ENCODE results near the gene TMEM229B. TPM values are rescaled to one million over a fixed set of nuclear protein-coding genes. Genes with fewer than 3 reads are reported as not detected.
A peak's percentile ranks its signal among the peaks of the same experiment; 100 is the strongest.

Gene TMEM229B
- total RNA-seq, 1 donor from 2014 or later, result 2.3 TPM

DNA sequence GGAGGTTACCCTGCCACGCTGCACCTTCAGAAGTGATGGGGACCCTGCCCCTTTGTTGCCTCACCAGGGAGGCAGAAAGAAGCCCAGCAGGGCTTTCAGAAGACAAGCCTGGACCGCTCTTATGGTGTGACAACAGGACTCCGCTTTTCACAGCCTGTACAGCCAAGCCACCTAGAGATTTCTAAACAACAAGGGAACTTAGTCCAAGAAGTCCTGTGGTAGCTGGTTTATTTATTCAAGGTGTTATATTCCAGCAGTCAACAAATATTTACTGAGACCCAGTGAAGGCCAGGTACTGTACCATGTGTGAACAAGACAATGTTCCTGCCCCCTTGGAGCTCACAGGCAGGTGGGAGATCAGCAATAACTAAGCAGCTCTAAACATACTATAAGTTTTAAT lies 4.0 kb upstream of the TMEM229B start:
- intact Hi-C loops (cut with DNase I), result no loop called here
- no peak for ATAC-seq (ENCODE audit: poor library complexity)
- DNase-seq, result no peak

DNA sequence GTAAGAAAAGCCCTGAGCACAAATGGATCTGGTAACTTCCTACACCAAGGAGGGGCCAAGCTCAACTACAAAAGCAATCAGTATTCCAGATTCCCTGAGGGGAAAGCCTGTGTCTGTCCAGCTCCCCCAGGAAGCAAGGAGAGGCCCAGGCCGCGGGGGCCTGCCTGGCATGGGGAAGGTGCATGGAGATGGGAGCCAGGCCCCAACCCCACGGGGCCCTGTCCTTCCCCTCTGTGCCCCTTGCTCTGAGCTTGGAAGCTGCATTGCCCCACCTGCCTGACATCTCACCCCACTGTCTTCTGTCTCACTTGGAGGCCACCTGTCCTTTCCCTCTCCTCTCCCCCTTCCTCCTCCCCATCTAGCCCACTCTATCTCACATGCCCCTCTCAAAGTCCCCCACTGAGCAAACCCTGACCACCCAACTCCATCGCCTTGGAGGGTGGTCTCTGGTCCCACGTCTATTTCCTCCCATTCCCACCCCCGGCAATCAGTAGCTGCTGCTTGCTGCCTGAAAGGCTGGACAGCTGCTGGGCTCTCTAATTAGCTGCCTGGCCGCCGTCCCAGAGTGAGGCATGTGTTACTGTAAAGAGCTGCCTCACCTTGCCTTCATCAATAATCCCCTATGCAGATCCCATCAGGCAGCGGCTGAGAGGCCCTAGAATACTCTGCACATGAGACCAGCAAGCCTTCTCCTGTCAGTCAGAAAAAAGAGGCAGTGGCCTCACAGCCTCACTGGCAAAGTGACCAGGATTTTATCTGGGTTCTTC lies 3.4 kb upstream of the TMEM229B start:
- intact Hi-C loops (cut with DNase I), result no loop called here
- DNase-seq (peak; percentile 64), ATAC-seq (ENCODE audit: poor library complexity) (peak; percentile 50)

DNA sequence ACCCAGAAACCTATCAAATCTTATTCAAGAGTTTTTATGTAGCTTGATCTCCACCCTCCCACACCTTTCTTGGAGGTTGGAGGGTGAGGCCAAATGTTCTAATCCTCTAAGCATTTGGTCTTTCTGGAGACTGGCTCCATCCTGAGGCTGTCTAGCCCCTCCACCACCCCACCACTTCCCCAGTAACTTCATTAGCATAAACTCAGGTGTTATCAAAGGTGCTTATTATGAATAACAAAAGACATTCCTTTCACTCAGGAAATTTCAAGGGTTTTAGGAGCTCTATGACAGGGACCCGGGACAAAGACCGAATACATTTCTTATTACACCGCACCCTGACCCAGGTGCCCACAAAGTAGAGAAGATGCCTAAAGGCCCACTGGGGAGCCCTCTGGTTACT lies 2.8 kb upstream of the TMEM229B start:
- no peak for ATAC-seq (ENCODE audit: poor library complexity)
- no peak for DNase-seq
- intact Hi-C loops (cut with DNase I), result no loop called here

DNA sequence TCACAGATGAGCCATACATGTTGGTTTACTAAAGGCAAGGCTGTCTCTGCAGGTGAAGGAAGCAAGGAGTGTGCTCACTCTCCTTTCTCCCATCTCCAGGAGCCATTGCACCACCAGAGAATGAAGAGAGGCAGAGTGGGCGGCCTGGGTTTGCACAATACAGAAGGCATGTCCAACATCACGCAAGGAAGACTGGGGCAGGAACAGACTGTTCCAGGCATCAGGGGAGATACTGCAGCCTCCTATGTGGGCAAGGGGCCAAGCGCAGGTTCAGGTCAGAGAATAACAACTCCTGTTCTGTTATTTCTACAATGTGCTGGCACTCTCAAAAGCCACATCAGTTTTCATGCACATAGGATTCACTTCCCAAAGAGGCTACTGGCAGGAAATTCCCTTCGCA lies 1.7 kb upstream of the TMEM229B start:
- DNase-seq (no peak), ATAC-seq (ENCODE audit: poor library complexity) (no peak)
- intact Hi-C loops (cut with DNase I), result no loop called here

DNA sequence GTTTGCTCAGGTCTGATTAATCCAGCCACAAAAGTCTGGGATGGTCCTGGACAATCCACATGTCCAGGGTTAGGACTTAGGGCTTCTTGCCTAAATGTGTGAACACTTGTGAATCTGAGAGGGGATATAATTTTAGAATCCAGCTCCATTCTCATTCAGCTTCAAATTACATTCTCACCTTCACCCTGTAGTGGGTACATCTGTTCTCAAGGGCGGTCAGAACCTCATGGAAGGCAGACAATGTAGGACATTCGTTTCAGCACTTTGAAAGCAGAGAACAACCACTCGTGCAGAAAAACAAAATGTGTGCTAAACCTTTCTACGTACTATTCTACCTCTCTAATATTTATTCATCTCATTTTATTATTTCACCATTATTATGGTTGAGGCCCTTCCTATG lies 1.2 kb downstream of the TMEM229B start:
- DNase-seq, result no peak
- intact Hi-C loops (cut with DNase I), result loop anchor here (5.0 kb wide), 1 partner anchor 60 kb away; no protein-coding TSS in a partner anchor

DNA sequence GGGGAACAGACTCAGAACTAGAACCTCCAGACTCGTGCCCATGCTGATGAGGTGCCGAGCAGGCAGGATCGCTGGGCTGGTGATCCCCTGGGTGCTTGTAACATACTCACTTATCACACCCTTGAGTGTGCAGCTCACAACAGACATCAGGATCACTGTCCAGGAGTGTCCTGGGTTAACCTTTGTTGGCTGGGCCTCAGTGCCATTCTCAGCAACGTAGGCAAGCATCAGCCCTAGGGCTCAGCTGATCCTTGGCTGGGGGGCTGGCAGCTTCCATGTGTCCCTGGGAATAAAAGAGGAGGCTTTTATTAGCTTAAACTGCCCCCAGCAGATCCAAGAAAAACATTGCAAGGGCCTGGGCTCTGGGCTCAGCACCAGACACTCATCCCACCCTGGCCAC lies 1.6 kb downstream of the TMEM229B start:
- DNase-seq (peak; percentile 73), ATAC-seq (ENCODE audit: poor library complexity) (peak; percentile 91)
- intact Hi-C loops (cut with DNase I), result loop anchor here (5.0 kb wide), 1 partner anchor 60 kb away; no protein-coding TSS in a partner anchor

More for the DNA sequence above, 1.2 kb downstream of the TMEM229B start:
- peak; percentile 31 for ATAC-seq (ENCODE audit: poor library complexity)

DNA sequence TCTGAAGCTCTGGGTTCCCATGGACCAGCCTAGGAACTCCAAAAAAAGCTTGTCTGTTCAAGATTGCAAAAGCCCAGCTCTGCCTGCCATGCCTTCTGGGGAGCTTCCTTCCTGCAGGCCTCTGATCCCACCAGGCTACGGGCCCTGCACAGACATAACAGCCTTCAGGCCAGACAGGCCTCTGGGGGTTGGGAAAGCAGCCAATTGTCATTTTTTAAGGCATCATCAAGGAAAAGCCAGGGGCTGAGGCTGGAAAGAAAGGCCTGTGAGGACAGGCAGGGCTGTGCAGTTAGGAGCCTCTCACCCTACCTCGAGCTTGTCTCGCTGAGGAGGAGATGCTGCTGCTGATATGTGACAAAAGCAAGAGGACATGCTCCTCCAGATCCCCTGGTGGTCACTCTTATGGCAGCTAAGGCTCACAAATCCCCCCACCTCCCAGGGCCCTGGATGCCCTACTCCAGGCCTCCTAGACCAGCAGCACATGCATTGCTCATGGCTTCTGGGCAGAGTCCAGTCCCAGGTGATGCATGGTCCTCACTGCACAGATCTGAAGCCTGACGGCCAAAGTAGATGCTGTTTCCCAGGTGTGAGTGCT lies 2.9 kb downstream of the TMEM229B start:
- no peak for DNase-seq
- intact Hi-C loops (cut with DNase I), result loop anchor here (5.0 kb wide), 1 partner anchor 58 kb away; no protein-coding TSS in a partner anchor
- no peak for ATAC-seq (ENCODE audit: poor library complexity)

DNA sequence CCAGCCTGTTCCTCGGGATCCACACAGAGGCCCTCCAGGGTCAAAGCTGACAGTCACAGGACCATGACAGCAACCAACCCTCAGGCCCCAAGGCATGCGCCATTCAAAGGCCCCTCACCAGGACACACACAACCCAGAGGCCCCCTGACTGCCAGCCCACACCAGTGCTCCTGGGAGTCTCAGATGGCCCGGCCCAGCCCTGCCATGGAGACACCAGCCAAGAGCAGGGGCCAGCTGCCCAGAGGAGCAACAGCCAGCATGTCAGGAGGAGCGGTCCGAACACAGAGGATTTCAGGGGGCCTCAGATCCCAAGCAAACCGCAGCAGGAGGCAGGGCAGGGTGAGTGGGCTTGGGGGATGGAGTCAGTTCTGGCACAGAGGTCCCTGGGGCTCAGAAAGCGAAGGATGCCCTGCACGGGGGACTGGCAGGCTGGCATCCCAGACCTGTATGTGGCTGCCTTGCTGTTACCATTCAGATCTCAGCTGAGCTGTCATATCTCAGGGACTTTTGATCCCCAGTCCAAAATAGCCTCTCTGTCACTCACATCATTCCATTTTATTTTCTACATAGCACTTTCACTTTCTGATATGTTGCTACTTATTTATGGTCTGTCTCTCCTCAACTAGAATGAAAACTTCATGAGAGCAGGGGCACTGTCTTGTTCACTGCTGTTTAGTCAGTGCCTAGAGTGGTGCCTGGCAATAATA lies 4.8 kb downstream of the TMEM229B start:
- peak; percentile 60 for ATAC-seq (ENCODE audit: poor library complexity)
- no peak for DNase-seq
- intact Hi-C loops (cut with DNase I), result no loop called here

DNA sequence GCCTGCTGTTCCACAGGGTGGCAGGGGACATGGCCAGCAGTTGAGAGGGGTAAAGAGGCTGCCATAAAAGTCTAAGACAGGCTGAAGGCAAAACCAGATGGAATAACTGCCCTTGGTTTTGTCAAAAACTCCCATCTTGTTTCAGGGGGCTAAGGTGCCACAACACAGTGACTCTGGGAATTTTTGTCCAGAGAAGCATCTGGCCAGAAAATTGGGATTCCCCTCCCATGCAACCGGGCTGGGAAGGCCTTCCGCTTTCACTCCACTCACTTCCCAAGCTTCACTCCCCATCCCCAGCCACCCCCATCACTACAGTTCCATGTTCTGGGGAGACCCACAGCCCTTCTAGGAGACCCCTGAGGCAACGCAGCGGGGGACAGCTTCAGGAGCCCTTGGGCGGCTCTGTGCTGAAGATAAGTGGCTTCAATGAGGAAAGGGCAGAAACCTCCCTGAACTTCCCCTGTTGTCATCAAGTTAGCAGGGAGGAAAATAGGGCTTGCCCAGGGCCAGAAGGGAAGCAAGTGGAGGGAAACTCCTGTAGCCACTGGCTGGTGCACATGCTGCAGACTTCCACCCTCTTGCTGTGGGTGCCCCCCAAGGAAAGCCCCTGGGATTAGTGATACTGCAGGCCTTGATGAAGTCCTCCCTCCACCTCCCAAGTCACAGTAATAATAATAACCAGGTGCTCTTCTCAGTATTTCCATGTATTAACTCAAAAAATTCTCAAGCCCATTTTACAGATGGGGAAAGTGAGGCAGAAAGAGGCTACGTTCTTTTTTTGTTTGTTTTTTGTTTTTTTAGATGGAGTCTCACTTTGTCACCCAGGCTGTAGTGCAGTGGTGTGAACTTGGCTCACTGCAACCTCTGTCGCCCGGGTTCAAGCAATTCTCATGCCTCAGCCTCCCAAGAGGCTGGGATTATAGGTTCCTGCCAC lies 6.0 kb downstream of the TMEM229B start:
- intact Hi-C loops (cut with DNase I), result no loop called here
- no peak for ATAC-seq (ENCODE audit: poor library complexity)
- no peak for DNase-seq

DNA sequence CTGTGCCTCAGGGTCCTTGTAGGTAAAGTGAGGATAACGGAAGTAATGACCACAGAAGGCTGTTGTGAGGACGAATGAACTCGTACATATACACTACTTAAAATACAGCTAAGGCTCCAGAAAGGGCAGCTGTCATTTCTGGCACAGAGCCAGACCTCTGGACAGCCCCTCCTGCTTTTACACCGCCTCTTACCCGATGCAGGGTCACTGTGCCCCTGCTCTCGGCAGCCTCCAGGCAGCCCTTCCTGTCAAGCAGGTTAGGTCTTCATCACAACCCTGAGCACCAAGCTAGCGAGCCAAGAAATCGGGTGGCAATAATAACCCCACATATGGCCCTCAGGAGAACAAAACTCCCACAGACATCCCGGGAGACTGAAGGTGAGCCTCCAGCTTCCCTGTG lies 8.5 kb downstream of the TMEM229B start:
- intact Hi-C loops (cut with DNase I), result no loop called here
- no peak for DNase-seq
- no peak for ATAC-seq (ENCODE audit: poor library complexity)

DNA sequence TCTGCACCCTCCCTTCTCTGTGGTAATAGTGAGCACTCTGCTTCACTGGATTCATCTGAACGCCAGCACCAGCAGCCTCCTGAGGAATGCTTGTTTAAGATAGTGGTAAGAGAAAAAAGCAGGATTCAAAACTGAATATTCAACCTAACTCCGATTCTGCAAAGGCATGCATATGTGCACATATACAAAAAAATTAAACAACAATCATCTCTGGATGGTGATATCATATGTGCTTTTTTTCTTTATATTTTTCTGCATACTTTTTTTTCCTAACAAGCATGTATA lies 9.8 kb downstream of the TMEM229B start:
- ATAC-seq (ENCODE audit: poor library complexity) (no peak), DNase-seq (no peak)
- intact Hi-C loops (cut with DNase I), result no loop called here

DNA sequence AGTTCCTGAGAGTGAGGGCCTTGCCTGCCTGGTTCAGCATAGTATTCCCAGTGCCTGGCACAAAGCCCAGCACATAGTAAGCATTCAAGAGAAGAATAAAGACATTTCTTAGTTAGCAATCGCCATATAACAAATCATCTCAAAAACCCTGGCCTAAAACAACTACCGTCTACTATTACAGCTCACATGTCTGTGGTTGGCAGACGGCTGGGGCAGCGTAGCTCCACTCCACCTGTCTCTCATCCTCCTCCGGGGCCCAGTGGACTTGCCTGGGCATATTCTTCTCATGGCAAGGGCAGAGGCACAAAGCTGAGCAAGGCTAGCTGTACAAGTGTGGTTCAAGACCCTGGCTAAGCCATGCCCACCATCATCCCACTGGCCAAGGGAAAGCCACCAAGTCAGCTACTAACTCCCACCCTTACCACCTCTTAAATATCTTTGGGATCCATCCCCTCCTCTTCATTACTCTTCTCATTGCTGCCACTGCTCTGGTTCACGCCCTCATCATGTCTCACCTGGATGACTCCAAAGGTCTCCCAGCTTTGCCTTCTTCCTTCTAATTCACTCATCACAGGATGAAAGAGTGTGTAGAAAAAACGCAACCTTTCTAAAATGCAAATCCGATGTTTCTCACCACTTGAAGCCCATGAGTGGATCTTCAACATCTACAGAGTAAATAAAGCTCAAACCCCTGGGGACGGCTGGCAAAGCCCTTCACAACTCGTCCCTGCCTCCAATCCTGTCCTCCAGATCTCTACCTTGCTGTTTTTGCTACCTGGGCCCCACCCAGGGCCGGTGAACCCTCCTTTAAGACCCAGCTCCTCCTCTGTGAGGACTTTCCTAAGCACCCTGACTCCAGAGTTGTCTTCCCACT lies 10.4 kb downstream of the TMEM229B start:
- no peak for ATAC-seq (ENCODE audit: poor library complexity)

DNA sequence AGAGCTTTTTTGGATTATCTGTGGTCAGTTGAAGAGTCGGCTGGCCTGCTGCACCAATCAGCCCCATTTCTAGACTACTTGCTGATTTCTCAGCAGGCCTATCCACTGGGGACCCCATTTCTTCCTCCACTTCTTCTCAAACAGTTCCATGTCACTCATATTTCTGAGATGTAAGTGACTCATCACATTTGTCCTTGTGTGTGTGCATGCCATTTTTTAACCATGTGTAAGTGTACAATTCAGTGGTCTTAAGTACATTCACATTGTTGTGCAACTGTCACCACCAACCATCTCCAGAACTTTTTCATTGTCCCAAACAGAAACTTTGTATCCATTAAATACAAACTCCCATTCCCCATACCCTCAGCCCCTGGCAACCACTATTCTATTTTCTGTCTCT lies 14.2 kb downstream of the TMEM229B start:
- DNase-seq (no peak), ATAC-seq (ENCODE audit: poor library complexity) (no peak)
- intact Hi-C loops (cut with DNase I), result no loop called here

More for the DNA sequence above, 10.4 kb downstream of the TMEM229B start:
- DNase-seq, result no peak
- intact Hi-C loops (cut with DNase I), result no loop called here

DNA sequence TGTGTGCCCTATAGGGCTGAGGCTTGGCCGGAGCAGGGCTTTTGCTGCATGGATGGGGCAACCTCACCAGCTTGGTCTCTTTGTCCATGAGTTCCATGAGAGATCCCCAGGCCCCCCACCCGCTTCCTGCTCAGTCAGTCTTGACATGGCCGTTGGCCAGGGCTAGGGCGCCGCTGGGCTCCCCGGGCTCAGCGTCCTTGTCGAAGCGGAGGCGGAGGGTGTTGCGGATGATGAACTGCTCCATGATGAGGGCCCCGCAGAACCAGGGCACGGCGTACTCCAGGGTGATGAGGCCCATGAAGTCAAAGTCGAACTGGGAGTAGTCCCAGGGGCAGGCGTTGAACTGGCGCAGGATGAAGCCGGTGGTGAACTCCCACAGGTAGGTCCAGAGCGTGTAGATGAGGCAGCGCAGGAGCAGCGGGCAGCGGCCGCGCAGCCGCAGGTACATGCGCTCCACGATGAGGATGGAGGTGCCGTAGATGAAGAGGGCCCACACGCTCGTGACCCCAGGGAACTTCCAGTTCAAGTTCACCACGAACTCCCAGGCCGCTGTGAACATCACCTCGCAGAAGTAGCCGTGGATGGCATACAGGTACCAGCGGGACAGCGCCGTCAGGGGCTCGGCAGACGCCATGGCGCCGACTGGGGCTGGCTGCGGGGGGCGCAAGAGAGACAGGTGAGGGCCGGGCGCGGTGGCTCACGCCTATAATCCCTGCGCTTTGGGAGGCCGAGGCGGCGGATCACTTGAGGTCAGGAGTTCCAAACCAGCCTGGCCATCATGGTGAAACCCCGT lies 15.0 kb downstream of the TMEM229B start:
- intact Hi-C loops (cut with DNase I), result no loop called here
- no peak for ATAC-seq (ENCODE audit: poor library complexity)

DNA sequence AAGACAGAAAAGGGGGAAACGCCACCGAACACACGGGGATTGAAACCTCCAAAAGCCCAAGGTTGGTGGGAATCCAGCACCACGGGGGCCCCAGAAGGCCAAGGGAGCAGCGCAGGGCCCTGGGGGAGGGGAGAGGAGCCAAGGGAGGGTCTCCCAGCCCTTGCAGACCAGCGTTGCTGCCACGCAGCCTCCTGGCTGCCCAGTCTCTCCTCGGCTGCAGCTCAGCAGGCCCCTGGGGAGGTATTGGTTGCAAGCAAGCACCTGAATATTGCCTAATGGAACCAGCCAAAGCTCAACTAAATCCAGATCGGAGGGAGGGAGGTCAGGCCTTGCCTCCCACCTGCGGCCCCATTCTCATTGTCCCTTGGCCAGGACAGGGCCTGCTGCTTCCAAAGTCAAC lies 15.8 kb downstream of the TMEM229B start:
- no peak for ATAC-seq (ENCODE audit: poor library complexity)
- intact Hi-C loops (cut with DNase I), result no loop called here
- no peak for DNase-seq

More for the DNA sequence above, 15.0 kb downstream of the TMEM229B start:
- no peak for DNase-seq

DNA sequence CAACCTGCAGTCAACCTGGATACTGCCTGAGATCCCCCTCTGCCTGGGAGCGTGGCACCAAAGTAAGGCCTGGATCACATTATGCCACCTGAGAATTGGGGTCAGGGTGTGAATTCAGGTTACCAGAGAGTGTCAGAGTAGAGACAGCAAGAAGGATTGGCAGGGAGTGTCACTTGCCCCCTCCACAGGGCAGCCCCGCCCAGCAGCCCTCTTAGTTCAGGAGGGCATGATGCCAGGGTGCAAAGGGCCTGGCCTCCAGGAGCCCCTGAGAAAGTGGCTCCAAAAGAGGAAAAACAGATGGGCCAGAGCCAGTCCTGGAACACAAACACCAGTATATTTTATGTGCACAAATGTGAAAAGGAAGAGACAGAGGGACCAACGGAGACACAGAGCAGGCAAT lies 18.6 kb downstream of the TMEM229B start:
- DNase-seq, result no peak
- intact Hi-C loops (cut with DNase I), result no loop called here
- no peak for ATAC-seq (ENCODE audit: poor library complexity)

DNA sequence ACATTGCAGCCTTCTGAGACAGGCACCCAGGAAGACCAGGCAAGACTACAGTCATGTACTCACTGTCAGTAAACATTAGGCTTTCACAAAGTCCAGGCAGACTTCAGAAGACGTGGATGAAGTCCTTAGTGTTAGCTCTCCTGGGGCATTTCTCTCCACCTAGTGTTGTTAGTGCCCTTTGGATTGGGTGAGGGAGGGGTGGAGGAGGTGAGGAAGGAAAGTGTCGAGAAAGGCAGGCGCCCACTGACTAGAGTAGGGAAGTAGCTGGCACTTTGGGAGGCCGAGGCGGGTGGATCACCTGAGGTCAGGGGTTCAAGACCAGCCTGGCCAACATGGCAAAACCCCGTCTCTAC lies 20.2 kb downstream of the TMEM229B start:
- ATAC-seq (ENCODE audit: poor library complexity) (no peak), DNase-seq (no peak)
- intact Hi-C loops (cut with DNase I), result no loop called here

Data from Right ventricle myocardium superior (tissue), 1 donor.